Right lobe of liver (tissue), 6 donors: ENCODE results near the gene B4GAT1. TPM values are rescaled to one million over a fixed set of nuclear protein-coding genes. Genes with fewer than 3 reads are reported as not detected.

ENCODE experiments used
- ATAC-seq, 4 donors: fragments of 200-7000 bp; cut with Tn5 transposase; one replicate each; pipeline ENCODE4 v1.9.1; 2020; ENCODE audit warnings: mild to moderate bottlenecking in 4 of 4, moderate library complexity in 4 of 4
- DNase-seq, 3 donors: peaks; one replicate each; pipeline ENCODE4 v3.0.0-alpha.2; 2020
- H3K27ac ChIP-seq, 3 donors: fragments of 200-600 bp; one replicate each; pipeline ENCODE4 v1.8.0; 2022
- H3K27me3 ChIP-seq, 2 donors: fragments of 200-600 bp; one replicate each; pipeline ENCODE4 v1.8.0; 2022
- H3K36me3 ChIP-seq, 4 donors: fragments of 200-600 bp; sonication (generic) in 1 of 4; one replicate each; pipeline versions ENCODE4 v1.5.1 to v1.8.0; 2017 to 2022; ENCODE audit warnings: control low read depth in 1 of 4
- H3K4me1 ChIP-seq, 4 donors: fragments of 200-600 bp; sonication (generic) in 1 of 4; one replicate each; pipeline versions ENCODE4 v1.5.1 to v1.8.0; 2017 to 2022; ENCODE audit warnings: control low read depth in 1 of 4
- H3K4me3 ChIP-seq, 3 donors: fragments of 200-600 bp; one replicate each; pipeline ENCODE4 v1.8.0; 2022
- H3K9me3 ChIP-seq, 4 donors: fragments of 200-600 bp; sonication (generic) in 1 of 4; one replicate each; pipeline versions ENCODE4 v1.5.1 to v1.8.0; 2017 to 2022; ENCODE audit warnings: control low read depth in 1 of 4
- CTCF ChIP-seq, 4 donors: fragments of 200-600 bp in 3 of 4; fragments of 450-650 bp in 1 of 4; IDR thresholded peaks; one replicate each; pipeline versions ENCODE4 v1.5.1 to v1.8.0; 2016 to 2022; ENCODE audit warnings: antibody characterized with exemption in 4 of 4, mild to moderate bottlenecking in 2 of 4
- POLR2A ChIP-seq: fragments of 450-650 bp; IDR thresholded peaks from one replicate; pipeline ENCODE4 v1.6.1; 2017; ENCODE audit warnings: antibody characterized with exemption, mild to moderate bottlenecking
- WGBS: methylation state at CpG from one replicate; pipeline ENCODE4 v1.1.6; 2018; ENCODE audit warnings: low coverage, low lambda C conversion rate; ENCODE audit not compliant: insufficient coverage; ENCODE audit errors: missing lambda C conversion rate; 5-methylcytosine and 5-hydroxymethylcytosine counted together
- intact Hi-C, 2 donors: fragments of 100-400 bp; cut with DNase I; formaldehyde crosslinking; loops; one replicate each; pipeline versions ENCODE4 v1.11.2 to v1.14.1; 2022
- total RNA-seq, 6 experiments: library from RNA; depleted of rRNA in 2 of 6; stranded (reverse); fragments of >200 nt in 2 of 6; fragmentation: NEBNext Ultra II Directional in 3 of 6; extraction: Animal tissue kit (Norgen Biotek cat#: 25700) in 3 of 6; gene quantifications; one replicate each; pipeline versions ENCODE4 v1.1.0 to v1.2.4, GENCODE V29; 2016 to 2023
- donor health status: DM: no; HTN: yes; CAD: no.
- donor health status: DM: no; HTN: no; CAD: no.
- donor health status: DM: no; HTN: no; CAD: no.
- donor health status: DM: no; HTN: yes; CAD: no.
- donor health status: DM: no; HTN: yes; CAD: no.

B4GAT1 gene
- total RNA-seq, 6 experiments from 2014 or later, result 6.3 to 25.4 (median 15.6) TPM

GRCh38 chr11:66363187-66363601, 15.8 kb upstream of the B4GAT1 start:
- intact Hi-C loops, result no loop called here
- no peaks in the 10 kb centered on the region for H3K27me3 ChIP-seq
- 71% methylated on average over 6 of the region's 14 CpGs for WGBS
- H3K4me3 ChIP-seq, result no peak overlapping the region
- no peak for ATAC-seq
- TF ChIP-seq CTCF (IDR thresholded peaks at IDR 0.05) (no peak), POLR2A (no peak)
- no peak for DNase-seq
- no peak overlapping the region for H3K27ac ChIP-seq
- no peaks in the 10 kb centered on the region for H3K36me3 ChIP-seq
- no peaks in the 10 kb centered on the region for H3K4me1 ChIP-seq
- H3K9me3 ChIP-seq, result no peaks in the 10 kb centered on the region

DNA sequence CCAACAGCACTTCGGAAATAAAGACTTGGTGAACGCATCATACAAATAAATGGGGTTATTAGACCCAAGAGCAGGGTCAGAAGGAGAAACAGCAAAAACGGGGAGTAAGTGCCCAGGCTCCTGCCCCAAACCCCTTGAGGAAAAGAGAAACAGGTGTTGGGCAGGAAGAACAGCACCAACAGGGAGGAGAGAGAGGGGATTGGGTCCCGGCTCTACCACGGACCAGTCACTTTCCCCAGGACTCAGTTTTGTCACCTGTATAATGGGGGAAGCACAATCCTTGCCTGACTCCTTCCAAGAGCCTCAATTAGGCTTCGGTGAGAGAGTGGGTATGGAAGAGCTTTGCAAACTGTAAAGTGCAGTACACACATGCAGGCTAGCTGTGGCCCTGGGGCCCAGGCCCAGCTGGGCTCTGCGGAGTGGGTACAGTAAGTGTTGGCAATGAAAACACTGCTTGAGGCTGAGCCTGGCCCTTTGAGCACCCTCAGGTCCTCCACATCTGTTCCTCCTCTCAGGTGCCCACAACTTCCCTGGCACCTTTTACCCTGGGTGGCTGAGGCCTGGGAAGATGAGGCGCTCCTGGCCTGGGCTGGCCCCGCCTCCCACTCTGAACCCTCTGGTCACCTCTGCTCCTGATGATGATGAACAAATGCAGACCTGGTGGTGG, 15.2 kb upstream of the B4GAT1 start:
- Histone ChIP-seq H3K27ac (no peak overlapping the region), H3K27me3 (no peaks in the 10 kb centered on the region), H3K4me3 (no peak overlapping the region), H3K4me1 (no peaks in the 10 kb centered on the region), H3K9me3 (no peaks in the 10 kb centered on the region), H3K36me3 (no peaks in the 10 kb centered on the region)
- TF ChIP-seq POLR2A (no peak), CTCF (IDR thresholded peaks at IDR 0.05) (no peak)
- peak in 1 of 3 donors; percentile 31 for DNase-seq
- no peak for ATAC-seq
- 94% methylated on average over 4 of the region's 9 CpGs for WGBS
- intact Hi-C loops, result no loop called here

- no peaks in the 10 kb centered on the region for H3K9me3 ChIP-seq
- TF ChIP-seq CTCF (IDR thresholded peaks at IDR 0.05) (no peak), POLR2A (no peak)
- ATAC-seq (no peak), DNase-seq (peak in 1 of 3 donors; percentile 22)
- intact Hi-C loops, result no loop called here
- H3K27ac ChIP-seq, result no peak overlapping the region
- no peaks in the 10 kb centered on the region for H3K4me1 ChIP-seq
- H3K36me3 ChIP-seq, result no peaks in the 10 kb centered on the region
- H3K27me3 ChIP-seq, result no peaks in the 10 kb centered on the region
- 54% methylated on average over 2 of the region's 6 CpGs for WGBS
- H3K4me3 ChIP-seq, result no peak overlapping the region
Observed at GRCh38 chr11:66361502-66361941, 14.1 kb upstream of the B4GAT1 start.

DNA sequence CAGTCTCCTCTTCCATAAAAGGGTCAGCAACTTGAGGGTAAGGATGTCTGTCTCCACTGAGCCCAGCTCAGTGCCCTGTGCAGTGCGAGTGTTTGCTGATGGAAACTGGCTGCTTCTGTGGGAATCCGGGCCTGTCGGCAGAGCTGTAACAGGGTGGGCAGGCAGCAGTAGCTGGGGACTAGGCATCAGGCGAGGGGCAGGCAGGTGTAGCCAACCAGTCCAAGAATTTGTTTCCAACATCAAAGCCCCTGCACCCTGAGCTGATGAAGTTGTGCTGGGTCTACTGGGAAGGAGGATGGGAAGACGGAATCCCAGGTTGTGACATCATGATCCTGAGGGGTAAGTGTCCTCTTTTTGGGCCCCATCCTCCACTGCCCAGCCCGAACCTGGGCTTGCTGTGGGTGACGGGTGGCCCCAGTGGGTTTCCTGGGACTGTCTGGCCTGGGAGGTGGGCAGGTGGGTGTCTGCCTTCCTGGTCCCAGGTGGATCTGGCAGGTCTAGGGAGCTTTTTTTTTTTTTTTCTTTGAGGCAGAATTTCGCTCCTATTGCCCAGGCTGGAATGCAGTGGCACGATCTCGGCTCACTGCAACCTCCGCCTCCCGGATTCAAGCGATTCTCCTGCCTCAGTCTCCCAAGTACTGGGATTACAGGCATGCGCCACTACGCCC, 13.1 kb upstream of the B4GAT1 start:
- H3K4me3 ChIP-seq, result no peak overlapping the region
- no peak for ATAC-seq
- no peaks in the 10 kb centered on the region for H3K36me3 ChIP-seq
- 97% methylated on average over 9 of the region's 15 CpGs for WGBS
- H3K27ac ChIP-seq, result no peak overlapping the region
- no peaks in the 10 kb centered on the region for H3K9me3 ChIP-seq
- no peak for TF ChIP-seq CTCF (IDR thresholded peaks at IDR 0.05)
- TF ChIP-seq POLR2A, result no peak
- peak in 1 of 3 donors; percentile 35 for DNase-seq
- no peaks in the 10 kb centered on the region for H3K4me1 ChIP-seq
- intact Hi-C loops, result no loop called here
- no peaks in the 10 kb centered on the region for H3K27me3 ChIP-seq
